ENCODE data around the gene AKT3.

Gene AKT3

GRCh38 chr1:243440406-243440805 lies 409.6 kb downstream of the AKT3 start:
- TF ChIP-seq EZH2phosphoT487 (IDR thresholded peaks at IDR 0.05; ENCODE audit: borderline replicate concordance) (no peak), CTCF (conservative IDR thresholded peaks at IDR 0.05; ENCODE audit: low read length) (no peak)
- Histone ChIP-seq H3K79me2 (ENCODE audit: insufficient read depth, low read length) (no peaks in the 10 kb centered on the region), H2AFZ (ENCODE audit: low read length) (no peak overlapping the region), H4K20me1 (ENCODE audit: insufficient read depth, low read length, poor library complexity, severe bottlenecking) (no peaks in the 10 kb centered on the region), H3K4me3 (ENCODE audit: low read length, poor library complexity, severe bottlenecking) (no peak overlapping the region), H3K4me1 (ENCODE audit: insufficient read depth, low read length, poor library complexity, severe bottlenecking) (peaks cover 6% of the 10 kb centered on the region), H3K4me2 (ENCODE audit: low read depth, low read length, poor library complexity, severe bottlenecking) (no peak overlapping the region), H3K9me3 (ENCODE audit: insufficient read depth, low read depth, low read length) (no peaks in the 10 kb centered on the region), H3K9me2 (replicated peaks; ENCODE audit: low read depth, low read length) (no peaks in the 10 kb centered on the region), H3K27me3 (ENCODE audit: insufficient read depth, low read length, poor library complexity, severe bottlenecking) (no peaks in the 10 kb centered on the region), H3K36me3 (ENCODE audit: insufficient read depth, low read length) (no peaks in the 10 kb centered on the region), H3F3A (ENCODE audit: low read depth) (no peaks in the 10 kb centered on the region), H3K9ac (ENCODE audit: low read depth, low read length, poor library complexity, severe bottlenecking) (no peak overlapping the region)

- H3K4me3 ChIP-seq (ENCODE audit: low read length, poor library complexity, severe bottlenecking): no peak overlapping the region
- H3K9me2 ChIP-seq (replicated peaks; ENCODE audit: low read depth, low read length): no peaks in the 10 kb centered on the region
- H3K9ac ChIP-seq (ENCODE audit: low read depth, low read length, poor library complexity, severe bottlenecking): no peak overlapping the region
- no peaks in the 10 kb centered on the region for H3K79me2 ChIP-seq (ENCODE audit: insufficient read depth, low read length)
- no peaks in the 10 kb centered on the region for H4K20me1 ChIP-seq (ENCODE audit: insufficient read depth, low read length, poor library complexity, severe bottlenecking)
- no peaks in the 10 kb centered on the region for H3F3A ChIP-seq (ENCODE audit: low read depth)
- no peak overlapping the region for H2AFZ ChIP-seq (ENCODE audit: low read length)
- peaks cover 6% of the 10 kb centered on the region for H3K4me1 ChIP-seq (ENCODE audit: insufficient read depth, low read length, poor library complexity, severe bottlenecking)
- no peak overlapping the region for H3K4me2 ChIP-seq (ENCODE audit: low read depth, low read length, poor library complexity, severe bottlenecking)
- no peaks in the 10 kb centered on the region for H3K36me3 ChIP-seq (ENCODE audit: insufficient read depth, low read length)
- TF ChIP-seq EZH2phosphoT487 (IDR thresholded peaks at IDR 0.05; ENCODE audit: borderline replicate concordance) (no peak), CTCF (conservative IDR thresholded peaks at IDR 0.05; ENCODE audit: low read length) (no peak)
- H3K9me3 ChIP-seq (ENCODE audit: insufficient read depth, low read depth, low read length): no peaks in the 10 kb centered on the region
- no peaks in the 10 kb centered on the region for H3K27me3 ChIP-seq (ENCODE audit: insufficient read depth, low read length, poor library complexity, severe bottlenecking)
Observed at GRCh38 chr1:243438815-243439214, 411.2 kb downstream of the AKT3 start.
